H1 (cell line): ENCODE measurements around the gene GJB3. TPM values are rescaled to one million over a fixed set of nuclear protein-coding genes. Genes with fewer than 3 reads are reported as not detected.

ENCODE experiments used
- CBX8 ChIP-seq: fragments of 300-800, 300-1000 bp; sonication (generic); IDR thresholded peaks from 2 replicates; pipeline ENCODE4 v1.7.1; 2016; ENCODE audit warnings: low read depth, low read length, borderline replicate concordance
- CEBPB ChIP-seq: IDR thresholded peaks from 2 replicates; pipeline ENCODE4 v1.6.1; 2012; ENCODE audit warnings: low read depth, low read length
- CTCF ChIP-seq, 3 experiments: IDR thresholded peaks; 1 replicate in 2 of 3; 2 replicates in 1 of 3; pipeline versions ENCODE4 v1.5.1 to v1.6.1; 2011; ENCODE audit warnings: low read length in 3 of 3, mild to moderate bottlenecking in 3 of 3, inconsistent platforms in 2 of 3, low read depth in 1 of 3, moderate library complexity in 1 of 3; ENCODE audit not compliant: insufficient read depth in 1 of 3; ENCODE audit errors: control extremely low read depth in 1 of 3
- E2F6 ChIP-seq: IDR thresholded peaks from 2 replicates; pipeline ENCODE4 v1.6.1; 2012; ENCODE audit warnings: inconsistent platforms
- GTF2F1 ChIP-seq: IDR thresholded peaks from 2 replicates; pipeline ENCODE4 v1.6.1; 2012; ENCODE audit warnings: low read depth, low read length, improper control_type of control experiment, borderline replicate concordance
- RNF2 ChIP-seq: fragments of 200-900, 300-1000 bp; sonication (generic); IDR thresholded peaks from 2 replicates; pipeline ENCODE4 v1.7.1; 2016; ENCODE audit warnings: borderline replicate concordance, low read depth, mild to moderate bottlenecking, antibody characterized with exemption, low read length; ENCODE audit not compliant: poor library complexity, severe bottlenecking; ENCODE audit errors: missing control alignments
- polyA plus RNA-seq, 7 experiments: library from polyadenylated mRNA; depleted of rRNA in 3 of 7; stranded (reverse) in 5 of 7; unstranded in 2 of 7; fragments of >200 nt in 5 of 7; fragments of 200-250 nt in 2 of 7; gene quantifications; 1 replicate in 5 of 7; 2 replicates in 1 of 7; 4 replicates in 1 of 7; pipeline versions ENCODE4 v1.2.1 to v1.2.3, GENCODE V29; 2011 to 2013; ENCODE audit warnings: missing spikeins in 2 of 7, mixed read lengths in 2 of 7
- total RNA-seq: library from RNA; stranded (reverse); fragmentation: NEBNext Ultra II Directional; extraction: Animal tissue kit (Norgen Biotek cat#: 25700); gene quantifications from 2 replicates; pipeline ENCODE4 v1.2.1, GENCODE V29; 2021

GJB3 gene
- total and polyA plus RNA-seq, 2 of the 8 experiments (the other 6 are each of a cell fraction or from before 2014, with no cell fraction given): 0.93 to 1.6 TPM

- TF ChIP-seq RNF2 (no peak), GTF2F1 (no peak), E2F6 (no peak), CBX8 (no peak), CTCF (IDR thresholded peaks at IDR 0.05; ENCODE audit: control extremely low read depth in 1 of 3, insufficient read depth in 1 of 3, low read depth in 1 of 3, low read length in 3 of 3) (no peak), CEBPB (no peak)
Measured at GRCh38 chr1:34746785-34747637, 34.0 kb upstream of the GJB3 start (continued).
